Neural cell (in vitro differentiated cells): Measurements from ENCODE around the gene PIP4K2C.

Source experiments
- CTCF ChIP-seq: fragments of 450-650 bp; IDR thresholded peaks from 2 replicates; pipeline ENCODE4 v1.5.1; 2014; ENCODE audit warnings: antibody characterized with exemption, mild to moderate bottlenecking, moderate library complexity; ENCODE audit not compliant: poor library complexity, severe bottlenecking
- EZH2 ChIP-seq: fragments of 200-600, 300-800 bp; shearing (Covaris generic), sonication (generic); IDR thresholded peaks from 2 replicates; pipeline ENCODE4 v1.6.1; 2014; ENCODE audit warnings: antibody characterized with exemption, low read length, borderline replicate concordance, mild to moderate bottlenecking; ENCODE audit not compliant: insufficient read depth, poor library complexity, severe bottlenecking
- MXI1 ChIP-seq: fragments of 450-650 bp; conservative IDR thresholded peaks from 2 replicates; pipeline ENCODE4 v1.6.1; 2014; ENCODE audit warnings: antibody characterized with exemption, mild to moderate bottlenecking; ENCODE audit not compliant: poor library complexity, severe bottlenecking

DNA sequence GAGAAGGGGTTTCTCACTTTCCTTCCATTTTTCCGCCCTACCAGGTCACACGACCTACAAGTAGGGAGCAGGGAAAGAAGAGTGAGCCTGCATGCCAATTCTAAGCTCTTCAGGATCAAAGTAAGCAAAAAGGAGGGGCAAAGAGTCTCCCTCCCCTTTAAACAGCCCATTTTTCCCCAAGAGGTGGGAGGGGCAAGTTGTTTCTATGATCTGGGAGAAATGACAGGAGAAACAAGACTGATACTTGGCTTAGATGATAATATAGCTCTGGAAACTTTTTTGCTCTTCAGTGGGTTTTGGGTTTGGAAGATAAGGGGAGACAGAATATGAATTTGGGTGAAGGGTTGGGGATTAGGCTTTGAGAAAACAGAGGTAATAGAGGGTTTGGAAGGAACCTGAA is 15.4 kb downstream of the PIP4K2C start:
- TF ChIP-seq CTCF (no peak), MXI1 (no peak), EZH2 (no peak)
